Stimulated activated CD8-positive, alpha-beta memory T cell treated with anti-CD3 and anti-CD28 coated beads, Interleukin-7, amount 100 ng/mL, for 24 hours (primary cell): ENCODE data around the gene CFAP107.
"Not testable (repeated sequence)": the region's sequence is repeated elsewhere in the genome, so short reads cannot be mapped to it uniquely, and the experiment has no call there.

ENCODE experiments used
- DNase-seq: peaks from one replicate; pipeline ENCODE4 v3.0.0-alpha.2; 2020; ENCODE audit warnings: low read depth

The CFAP107 gene

GRCh38 chr1:12778907-12779306 is 32.9 kb downstream of the CFAP107 start:
- DNase-seq: no peak

- DNase-seq: not testable (repeated sequence)
Observed at GRCh38 chr1:12781488-12781887, 35.5 kb downstream of the CFAP107 start.

GRCh38 chr1:12783783-12784182 is 37.8 kb downstream of the CFAP107 start:
- DNase-seq: not testable (repeated sequence)

GRCh38 chr1:12784729-12785128 is 38.7 kb downstream of the CFAP107 start:
- DNase-seq: not testable (repeated sequence)

GRCh38 chr1:12791097-12791496 is 45.1 kb downstream of the CFAP107 start, which contains the start of gene PRAMEF1:
Gene PRAMEF1 (plus strand): TSS chr1:12791397. CDS start chr1:12793228, 1,831 bp downstream.
- DNase-seq: not testable (repeated sequence)

- no peak for DNase-seq
Observed at GRCh38 chr1:12798911-12799310, 52.9 kb downstream of the CFAP107 start.

- DNase-seq: no peak
Observed at GRCh38 chr1:12799730-12800129, 53.7 kb downstream of the CFAP107 start.

- DNase-seq: no peak
Observed at GRCh38 chr1:12809933-12810332, 63.9 kb downstream of the CFAP107 start.

- no peak for DNase-seq
Observed at GRCh38 chr1:12810691-12811408, 64.8 kb downstream of the CFAP107 start.

- DNase-seq: no peak
Observed at GRCh38 chr1:12811409-12811784, 65.4 kb downstream of the CFAP107 start.
